ENCODE data around the gene C14orf180. TPM values are rescaled to one million over a fixed set of nuclear protein-coding genes. Genes with fewer than 3 reads are reported as not detected.
"Not testable (repeated sequence)": the region's sequence is repeated elsewhere in the genome, so short reads cannot be mapped to it uniquely, and the experiment has no call there.

Gene C14orf180
- total RNA-seq, 1 donor from 2014 or later: not detected

- peaks cover 4% of the 10 kb centered on the region for H3K4me1 ChIP-seq
- no peak overlapping the region for H3K4me3 ChIP-seq
- no peak overlapping the region for H3K4me2 ChIP-seq
- H3K27ac Mint-ChIP-seq: no peak overlapping the region
- H3K9me3 Mint-ChIP-seq: no peaks in the 10 kb centered on the region
- H3K27me3 ChIP-seq: no peaks in the 10 kb centered on the region
- DNase-seq (ENCODE audit: low spot score): no peak
- no peaks in the 10 kb centered on the region for H3K36me3 ChIP-seq
- H3K27ac ChIP-seq: no peak overlapping the region
- H3K36me3 Mint-ChIP-seq: no peaks in the 10 kb centered on the region
- TF ChIP-seq EZH2phosphoT487 (IDR thresholded peaks at IDR 0.05): no peak
- H4K20me1 ChIP-seq (ENCODE audit: low read depth): no peaks in the 10 kb centered on the region
- H2AFZ ChIP-seq (replicated peaks): no peak overlapping the region
- no peaks in the 10 kb centered on the region for H3K9me3 ChIP-seq (ENCODE audit: low read depth)
- no peak overlapping the region for H3K4me3 Mint-ChIP-seq
- peaks cover 22% of the 10 kb centered on the region for H3K4me1 Mint-ChIP-seq
- H3K9ac ChIP-seq: no peak overlapping the region
- no peaks in the 10 kb centered on the region for H3K79me2 ChIP-seq (ENCODE audit: low read depth)
- peaks cover 10% of the 10 kb centered on the region for H3K27me3 Mint-ChIP-seq (ENCODE audit: insufficient read depth, low read depth)
- H3F3A ChIP-seq (ENCODE audit: low read depth): no peaks in the 10 kb centered on the region
These were observed 2.6 kb upstream of the C14orf180 start for GRCh38 chr14:104576970-104577332.

GRCh38 chr14:104577426-104577825 lies 2.1 kb upstream of the C14orf180 start:
- H3K4me1 ChIP-seq: peaks cover 4% of the 10 kb centered on the region
- no peaks in the 10 kb centered on the region for H3K9me3 ChIP-seq (ENCODE audit: low read depth)
- H3K4me2 ChIP-seq: no peak overlapping the region
- no peaks in the 10 kb centered on the region for H3K36me3 ChIP-seq
- no peak for DNase-seq (ENCODE audit: low spot score)
- Mint-ChIP-seq H3K4me1 (peaks cover 22% of the 10 kb centered on the region), H3K36me3 (no peaks in the 10 kb centered on the region), H3K27ac (no peak overlapping the region), H3K4me3 (no peak overlapping the region), H3K27me3 (ENCODE audit: insufficient read depth, low read depth) (peaks cover 10% of the 10 kb centered on the region), H3K9me3 (no peaks in the 10 kb centered on the region)
- no peaks in the 10 kb centered on the region for H3F3A ChIP-seq (ENCODE audit: low read depth)
- no peak overlapping the region for H3K9ac ChIP-seq
- H3K79me2 ChIP-seq (ENCODE audit: low read depth): no peaks in the 10 kb centered on the region
- H3K27me3 ChIP-seq: no peaks in the 10 kb centered on the region
- H2AFZ ChIP-seq (replicated peaks): no peak overlapping the region
- no peaks in the 10 kb centered on the region for H4K20me1 ChIP-seq (ENCODE audit: low read depth)
- H3K4me3 ChIP-seq: no peak overlapping the region
- TF ChIP-seq EZH2 (IDR thresholded peaks at IDR 0.05) (no peak), CTCF (IDR thresholded peaks at IDR 0.05) (no peak), EZH2phosphoT487 (IDR thresholded peaks at IDR 0.05) (no peak)
- no peak overlapping the region for H3K27ac ChIP-seq

GRCh38 chr14:104577847-104578301 lies 1.7 kb upstream of the C14orf180 start:
- no peak overlapping the region for H3K9ac ChIP-seq
- H3K27me3 ChIP-seq: no peaks in the 10 kb centered on the region
- peaks cover 22% of the 10 kb centered on the region for H3K4me1 Mint-ChIP-seq
- no peak overlapping the region for H3K4me2 ChIP-seq
- H3K27ac Mint-ChIP-seq: no peak overlapping the region
- H2AFZ ChIP-seq (replicated peaks): no peak overlapping the region
- H3K9me3 Mint-ChIP-seq: no peaks in the 10 kb centered on the region
- no peak for DNase-seq (ENCODE audit: low spot score)
- no peaks in the 10 kb centered on the region for H3F3A ChIP-seq (ENCODE audit: low read depth)
- no peaks in the 10 kb centered on the region for H4K20me1 ChIP-seq (ENCODE audit: low read depth)
- no peak overlapping the region for H3K27ac ChIP-seq
- H3K36me3 Mint-ChIP-seq: no peaks in the 10 kb centered on the region
- H3K27me3 Mint-ChIP-seq (ENCODE audit: insufficient read depth, low read depth): peaks cover 10% of the 10 kb centered on the region
- H3K4me3 Mint-ChIP-seq: no peak overlapping the region
- no peaks in the 10 kb centered on the region for H3K9me3 ChIP-seq (ENCODE audit: low read depth)
- peaks cover 4% of the 10 kb centered on the region for H3K4me1 ChIP-seq
- no peaks in the 10 kb centered on the region for H3K79me2 ChIP-seq (ENCODE audit: low read depth)
- no peaks in the 10 kb centered on the region for H3K36me3 ChIP-seq
- TF ChIP-seq CTCF (IDR thresholded peaks at IDR 0.05) (no peak), EZH2phosphoT487 (IDR thresholded peaks at IDR 0.05) (no peak), EZH2 (IDR thresholded peaks at IDR 0.05) (no peak)
- no peak overlapping the region for H3K4me3 ChIP-seq

GRCh38 chr14:104578321-104578720 lies 1.2 kb upstream of the C14orf180 start:
- Histone ChIP-seq H3F3A (ENCODE audit: low read depth) (no peaks in the 10 kb centered on the region), H2AFZ (replicated peaks) (no peak overlapping the region), H3K27ac (no peak overlapping the region), H3K27me3 (no peaks in the 10 kb centered on the region), H3K4me1 (peaks cover 4% of the 10 kb centered on the region), H3K4me2 (no peak overlapping the region), H3K79me2 (ENCODE audit: low read depth) (no peaks in the 10 kb centered on the region), H4K20me1 (ENCODE audit: low read depth) (no peaks in the 10 kb centered on the region), H3K9me3 (ENCODE audit: low read depth) (no peaks in the 10 kb centered on the region), H3K36me3 (no peaks in the 10 kb centered on the region), H3K4me3 (no peak overlapping the region), H3K9ac (no peak overlapping the region)
- TF ChIP-seq CTCF (IDR thresholded peaks at IDR 0.05) (no peak), EZH2phosphoT487 (IDR thresholded peaks at IDR 0.05) (no peak), EZH2 (IDR thresholded peaks at IDR 0.05) (no peak)
- Mint-ChIP-seq H3K4me3 (no peak overlapping the region), H3K36me3 (no peaks in the 10 kb centered on the region), H3K4me1 (peaks cover 23% of the 10 kb centered on the region), H3K27me3 (ENCODE audit: insufficient read depth, low read depth) (peaks cover 10% of the 10 kb centered on the region), H3K9me3 (no peaks in the 10 kb centered on the region), H3K27ac (no peak overlapping the region)
- DNase-seq (ENCODE audit: low spot score): no peak

- H3K27ac ChIP-seq: not testable (repeated sequence)
- H3K27me3 Mint-ChIP-seq (ENCODE audit: insufficient read depth, low read depth): peaks cover 15% of the 10 kb centered on the region
These were observed 375 bp downstream of the C14orf180 start for GRCh38 chr14:104579939-104580338.

More at GRCh38 chr14:104579939-104580338, 375 bp downstream of the C14orf180 start:
- not testable (repeated sequence) for H3K4me2 ChIP-seq; H3K79me2 ChIP-seq (ENCODE audit: low read depth); H3K4me1 ChIP-seq; H3K4me3 Mint-ChIP-seq; H3K9ac ChIP-seq; H3F3A ChIP-seq (ENCODE audit: low read depth); H3K27me3 ChIP-seq; H3K27ac Mint-ChIP-seq; DNase-seq (ENCODE audit: low spot score); H2AFZ ChIP-seq (replicated peaks); H3K4me3 ChIP-seq; H3K36me3 ChIP-seq; H4K20me1 ChIP-seq (ENCODE audit: low read depth); H3K36me3 Mint-ChIP-seq; H3K9me3 ChIP-seq (ENCODE audit: low read depth); H3K9me3 Mint-ChIP-seq
- peaks cover 21% of the 10 kb centered on the region for H3K4me1 Mint-ChIP-seq

Data from neural progenitor cell (in vitro differentiated cells).